ENCODE results near the gene KRT17. TPM values are rescaled to one million over a fixed set of nuclear protein-coding genes. Genes with fewer than 3 reads are reported as not detected.

The KRT17 gene
- total and polyA plus RNA-seq, 2 donors (not counting 1 experiment from before 2014, with no cell fraction given): not detected

DNA sequence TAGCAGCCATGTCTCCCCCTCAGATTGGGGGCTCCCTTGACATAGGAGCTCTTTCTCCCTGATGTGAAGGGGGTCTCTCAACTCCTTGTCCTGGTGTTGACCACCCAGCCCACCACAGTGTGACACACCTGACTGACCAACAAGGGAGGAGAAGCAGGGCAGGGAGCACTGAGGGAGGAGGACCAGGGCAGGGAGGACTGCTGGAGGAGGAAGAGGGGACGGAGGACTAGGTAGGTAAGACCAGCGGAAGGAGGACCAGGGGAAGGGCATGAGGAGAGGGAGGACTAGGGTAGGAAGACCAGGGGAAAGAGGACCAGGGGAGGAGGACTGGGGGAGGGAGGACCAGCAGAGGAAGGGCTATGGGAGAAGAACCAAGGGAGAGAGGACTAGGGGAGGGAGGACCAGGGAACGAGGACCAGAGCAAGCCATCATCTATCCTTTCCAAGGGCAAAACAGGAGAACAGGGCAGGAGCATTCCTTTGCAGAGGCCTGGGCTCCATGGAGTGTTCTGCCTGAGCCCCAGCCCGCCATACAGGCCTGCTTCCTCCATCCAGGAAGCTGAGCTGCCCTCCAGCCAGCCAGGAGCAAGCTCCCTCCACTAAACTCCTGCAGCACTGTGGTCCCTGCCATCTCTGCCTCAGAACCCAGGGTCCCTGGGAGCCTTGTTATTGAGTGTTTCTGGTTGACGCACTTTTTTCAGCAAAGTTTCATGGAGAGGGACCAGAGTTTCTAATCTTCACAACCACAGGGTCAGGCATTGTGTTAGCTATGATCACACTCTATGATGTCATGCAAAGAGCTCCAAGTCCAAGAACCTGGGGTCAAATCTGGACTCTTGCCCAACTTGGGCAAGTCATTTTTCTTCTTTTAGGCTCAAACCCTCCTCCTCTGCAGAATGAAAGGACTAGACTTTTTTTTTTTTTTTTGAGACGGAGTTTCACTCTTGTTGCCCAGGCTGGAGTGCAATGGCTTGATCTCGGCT is 15.4 kb upstream of the KRT17 start:
- Histone ChIP-seq H3K27ac (ENCODE audit: low read length in 2 of 2) (no peak overlapping the region), H3K79me2 (ENCODE audit: control insufficient read depth, insufficient read depth, low read length) (no peaks in the 10 kb centered on the region), H3K9me3 (ENCODE audit: control extremely low read depth in 1 of 3, control insufficient read depth in 2 of 3, insufficient read depth in 1 of 3, low read length in 2 of 3) (no peaks in the 10 kb centered on the region), H3K27me3 (replicated peaks in 1 of 4; ENCODE audit: control extremely low read depth in 1 of 4, control insufficient read depth in 3 of 4, insufficient read depth in 4 of 4, low read length in 3 of 4) (peaks cover 0 to 2% (median 0%) of the 10 kb centered on the region in 4 experiments), H3K4me3 (ENCODE audit: control extremely low read depth in 1 of 5, extremely low read depth in 1 of 5, insufficient read depth in 1 of 5, low read depth in 2 of 5, low read length in 4 of 5) (no peak overlapping the region), H4K20me1 (ENCODE audit: control insufficient read depth, insufficient read depth, low read length, poor library complexity, severe bottlenecking) (no peaks in the 10 kb centered on the region), H3K4me2 (replicated peaks; ENCODE audit: low read depth, low read length, poor library complexity, severe bottlenecking) (no peak overlapping the region), H3K9ac (ENCODE audit: low read length) (no peak overlapping the region), H2AFZ (ENCODE audit: insufficient read depth, low read depth, low read length, poor library complexity, severe bottlenecking) (no peak overlapping the region), H3K4me1 (ENCODE audit: control insufficient read depth in 2 of 2, insufficient read depth in 2 of 2, low read length in 2 of 2) (no peaks in the 10 kb centered on the region), H3K36me3 (replicated peaks in 1 of 2; ENCODE audit: control extremely low read depth in 1 of 2, control insufficient read depth in 1 of 2, extremely low read depth in 1 of 2, insufficient read depth in 2 of 2, low read length in 1 of 2) (no peaks in the 10 kb centered on the region)
- 96% methylated on average over 5 of the region's 7 CpGs for WGBS (ENCODE audit: insufficient coverage)
- ChIA-PET CTCF (interaction anchor here (0.7 to 0.9 kb wide), 4 partner anchors 9 to 630 kb away, joined by 3 read pairs; no protein-coding TSS in a partner anchor), POLR2A (no interaction called here)
- H3K27me3 Mint-ChIP-seq: no peaks in the 10 kb centered on the region
- TF ChIP-seq EZH2 (IDR thresholded peaks at IDR 0.05; ENCODE audit: borderline replicate concordance, insufficient read depth, low read depth, low read length, poor library complexity, severe bottlenecking): no peak
- TF ChIP-seq, protein P1, sequence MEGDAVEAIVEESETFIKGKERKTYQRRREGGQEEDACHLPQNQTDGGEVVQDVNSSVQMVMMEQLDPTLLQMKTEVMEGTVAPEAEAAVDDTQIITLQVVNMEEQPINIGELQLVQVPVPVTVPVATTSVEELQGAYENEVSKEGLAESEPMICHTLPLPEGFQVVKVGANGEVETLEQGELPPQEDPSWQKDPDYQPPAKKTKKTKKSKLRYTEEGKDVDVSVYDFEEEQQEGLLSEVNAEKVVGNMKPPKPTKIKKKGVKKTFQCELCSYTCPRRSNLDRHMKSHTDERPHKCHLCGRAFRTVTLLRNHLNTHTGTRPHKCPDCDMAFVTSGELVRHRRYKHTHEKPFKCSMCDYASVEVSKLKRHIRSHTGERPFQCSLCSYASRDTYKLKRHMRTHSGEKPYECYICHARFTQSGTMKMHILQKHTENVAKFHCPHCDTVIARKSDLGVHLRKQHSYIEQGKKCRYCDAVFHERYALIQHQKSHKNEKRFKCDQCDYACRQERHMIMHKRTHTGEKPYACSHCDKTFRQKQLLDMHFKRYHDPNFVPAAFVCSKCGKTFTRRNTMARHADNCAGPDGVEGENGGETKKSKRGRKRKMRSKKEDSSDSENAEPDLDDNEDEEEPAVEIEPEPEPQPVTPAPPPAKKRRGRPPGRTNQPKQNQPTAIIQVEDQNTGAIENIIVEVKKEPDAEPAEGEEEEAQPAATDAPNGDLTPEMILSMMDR (IDR thresholded peaks at IDR 0.05): no peak
- no peak overlapping the region for H3K27ac Mint-ChIP-seq
- intact Hi-C loops (cut with micrococcal nuclease): no loop called here
- no peak for DNase-seq
- no peaks in the 10 kb centered on the region for H3K9me3 Mint-ChIP-seq (ENCODE audit: insufficient read depth)
- H3K4me1 Mint-ChIP-seq: no peaks in the 10 kb centered on the region
- no peak for ATAC-seq (ENCODE audit: low read depth)
- H3K4me3 Mint-ChIP-seq: no peak overlapping the region

DNA sequence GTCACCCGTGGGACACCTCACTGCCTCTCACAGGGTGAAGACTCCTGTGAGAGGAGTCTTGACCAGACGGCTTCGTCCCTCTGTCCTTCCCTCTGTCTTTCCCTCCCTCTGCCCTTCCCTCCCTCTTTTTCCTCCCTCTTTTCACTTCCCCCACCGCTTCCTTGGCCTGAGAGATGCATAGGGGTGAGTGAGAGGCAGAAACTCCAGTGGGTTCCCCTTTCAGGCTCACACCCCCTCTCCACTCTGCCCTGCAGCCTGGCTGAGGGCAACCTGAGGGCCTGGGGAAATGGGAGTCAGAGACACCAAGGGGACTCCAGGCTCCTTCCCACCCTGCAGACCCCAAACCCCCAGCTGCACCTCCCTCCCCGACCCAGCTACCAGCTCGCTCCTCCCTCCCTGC is 14.6 kb upstream of the KRT17 start:
- no peak overlapping the region for H3K27ac Mint-ChIP-seq
- H3K79me2 ChIP-seq (ENCODE audit: control insufficient read depth, insufficient read depth, low read length): no peaks in the 10 kb centered on the region
- ChIA-PET POLR2A (no interaction called here), CTCF (interaction anchor here (0.9 kb wide), 1 partner anchor 10 kb away, joined by 3 read pairs; no protein-coding TSS in a partner anchor)
- H3K4me2 ChIP-seq (replicated peaks; ENCODE audit: low read depth, low read length, poor library complexity, severe bottlenecking): no peak overlapping the region
- H3K9me3 Mint-ChIP-seq (ENCODE audit: insufficient read depth): no peaks in the 10 kb centered on the region
- no peaks in the 10 kb centered on the region for H3K27me3 Mint-ChIP-seq
- H3K4me3 Mint-ChIP-seq: no peak overlapping the region
- no peak for ATAC-seq (ENCODE audit: low read depth)
- H3K27ac ChIP-seq (ENCODE audit: low read length in 2 of 2): no peak overlapping the region
- no peak for DNase-seq
- no peak overlapping the region for H3K9ac ChIP-seq (ENCODE audit: low read length)
- TF ChIP-seq, protein P1 (IDR thresholded peaks at IDR 0.05): no peak
- no peak for TF ChIP-seq EZH2 (IDR thresholded peaks at IDR 0.05; ENCODE audit: borderline replicate concordance, insufficient read depth, low read depth, low read length, poor library complexity, severe bottlenecking)
- no peak overlapping the region for H3K4me3 ChIP-seq (ENCODE audit: control extremely low read depth in 1 of 5, extremely low read depth in 1 of 5, insufficient read depth in 1 of 5, low read depth in 2 of 5, low read length in 4 of 5)
- no peaks in the 10 kb centered on the region for H3K9me3 ChIP-seq (ENCODE audit: control extremely low read depth in 1 of 3, control insufficient read depth in 2 of 3, insufficient read depth in 1 of 3, low read length in 2 of 3)
- no peaks in the 10 kb centered on the region for H3K4me1 ChIP-seq (ENCODE audit: control insufficient read depth in 2 of 2, insufficient read depth in 2 of 2, low read length in 2 of 2)
- H3K4me1 Mint-ChIP-seq: no peaks in the 10 kb centered on the region
- peaks cover 0 to 2% (median 0%) of the 10 kb centered on the region in 4 experiments for H3K27me3 ChIP-seq (replicated peaks in 1 of 4; ENCODE audit: control extremely low read depth in 1 of 4, control insufficient read depth in 3 of 4, insufficient read depth in 4 of 4, low read length in 3 of 4)
- intact Hi-C loops (cut with micrococcal nuclease): no loop called here
- no peak overlapping the region for H2AFZ ChIP-seq (ENCODE audit: insufficient read depth, low read depth, low read length, poor library complexity, severe bottlenecking)
- 77% methylated on average over 3 of the region's 6 CpGs for WGBS (ENCODE audit: insufficient coverage)
- no peaks in the 10 kb centered on the region for H4K20me1 ChIP-seq (ENCODE audit: control insufficient read depth, insufficient read depth, low read length, poor library complexity, severe bottlenecking)
- H3K36me3 ChIP-seq (replicated peaks in 1 of 2; ENCODE audit: control extremely low read depth in 1 of 2, control insufficient read depth in 1 of 2, extremely low read depth in 1 of 2, insufficient read depth in 2 of 2, low read length in 1 of 2): no peaks in the 10 kb centered on the region
